Anterior cingulate cortex (tissue), 58 donors: Measurements from ENCODE around the gene CSRNP3.

Source experiments
- DNase-seq, 58 donors: peaks; one replicate each; lab custom pipeline; 2025; lab: John Stamatoyannopoulos, UW

Gene CSRNP3

GRCh38 chr2:165666605-165667004, 197.1 kb downstream of the CSRNP3 start:
- no peak for DNase-seq

DNA sequence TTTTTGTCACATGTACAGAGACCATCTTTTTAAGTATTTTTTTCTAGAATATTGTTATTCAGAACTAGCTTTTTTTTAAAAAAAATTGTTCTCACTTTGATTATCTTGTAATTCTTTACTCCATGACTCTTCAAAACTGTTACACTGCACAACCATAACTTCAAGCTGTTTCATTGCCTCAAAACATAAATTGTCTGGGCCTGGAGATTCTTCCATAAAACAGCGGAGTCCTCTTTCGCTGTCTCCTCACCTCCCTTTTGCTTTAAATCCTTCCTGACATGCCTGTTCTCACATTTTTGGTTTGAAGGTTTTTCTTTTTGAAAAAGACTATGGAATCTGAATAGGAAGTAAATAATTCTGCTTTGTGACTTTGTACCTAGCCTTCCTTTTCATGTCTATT, 197.9 kb downstream of the CSRNP3 start:
- no peak for DNase-seq

GRCh38 chr2:165674780-165675179, 205.3 kb downstream of the CSRNP3 start:
- no peak for DNase-seq

- DNase-seq = no peak
Observed at GRCh38 chr2:165675551-165675968, 206.1 kb downstream of the CSRNP3 start.

GRCh38 chr2:165678882-165679281, 209.4 kb downstream of the CSRNP3 start:
- DNase-seq = peak in 9 of 58 donors; percentile 11 to 49 (median 27)

GRCh38 chr2:165679621-165680020, 210.1 kb downstream of the CSRNP3 start:
- DNase-seq = no peak

DNA sequence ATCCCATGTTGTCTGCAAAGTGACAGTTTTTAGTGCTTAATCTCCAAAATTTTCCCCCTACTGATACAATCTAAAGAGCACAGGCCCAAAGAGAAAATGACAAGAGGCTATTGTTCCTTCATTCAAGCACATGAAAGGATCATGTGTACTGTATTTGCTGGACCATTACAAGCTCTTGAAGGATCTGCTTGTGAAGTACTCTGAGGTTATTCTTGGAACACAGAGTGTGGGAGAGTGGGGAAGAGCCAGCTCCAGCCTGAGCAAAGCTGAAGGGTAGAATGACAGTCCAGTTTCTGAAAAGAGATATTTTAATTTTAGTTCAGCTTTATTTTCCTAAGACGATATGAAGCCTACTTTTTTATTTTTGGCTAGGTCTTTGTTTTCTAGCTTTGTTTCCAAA, 212.3 kb downstream of the CSRNP3 start:
- peak in 15 of 58 donors; percentile 5 to 72 (median 20) for DNase-seq

GRCh38 chr2:165682546-165682945, 213.0 kb downstream of the CSRNP3 start:
- DNase-seq = peak in 4 of 58 donors; percentile 11 to 47 (median 18)

- no peak for DNase-seq
Observed at GRCh38 chr2:165686800-165687199, 217.3 kb downstream of the CSRNP3 start.

GRCh38 chr2:165687426-165688002, 218.0 kb downstream of the CSRNP3 start:
- no peak for DNase-seq

GRCh38 chr2:165691615-165692014, 222.1 kb downstream of the CSRNP3 start:
- peak in 12 of 58 donors; percentile 4 to 58 (median 18) for DNase-seq

- no peak for DNase-seq
Observed at GRCh38 chr2:165692906-165693305, 223.4 kb downstream of the CSRNP3 start.

DNA sequence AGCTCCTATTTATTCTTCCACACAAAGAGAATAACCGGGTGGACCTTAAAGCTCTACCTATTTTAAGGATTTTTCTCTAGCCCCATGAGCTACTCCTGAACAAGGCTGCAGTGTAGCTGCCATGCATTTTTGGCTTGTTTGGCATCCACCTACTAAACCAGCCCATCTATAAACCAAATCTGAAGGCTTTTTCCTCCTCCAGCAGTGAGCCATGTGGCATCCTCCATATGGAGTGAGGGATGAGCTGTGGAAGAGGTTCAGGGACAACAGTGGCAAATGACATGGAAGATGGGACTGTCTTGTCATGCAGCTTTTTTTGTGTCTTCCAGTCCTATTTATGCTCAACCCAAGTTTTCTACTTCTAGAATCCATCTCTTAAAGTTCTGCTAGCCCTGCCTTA, 224.3 kb downstream of the CSRNP3 start:
- peak in 13 of 58 donors; percentile 5 to 44 (median 24) for DNase-seq

DNA sequence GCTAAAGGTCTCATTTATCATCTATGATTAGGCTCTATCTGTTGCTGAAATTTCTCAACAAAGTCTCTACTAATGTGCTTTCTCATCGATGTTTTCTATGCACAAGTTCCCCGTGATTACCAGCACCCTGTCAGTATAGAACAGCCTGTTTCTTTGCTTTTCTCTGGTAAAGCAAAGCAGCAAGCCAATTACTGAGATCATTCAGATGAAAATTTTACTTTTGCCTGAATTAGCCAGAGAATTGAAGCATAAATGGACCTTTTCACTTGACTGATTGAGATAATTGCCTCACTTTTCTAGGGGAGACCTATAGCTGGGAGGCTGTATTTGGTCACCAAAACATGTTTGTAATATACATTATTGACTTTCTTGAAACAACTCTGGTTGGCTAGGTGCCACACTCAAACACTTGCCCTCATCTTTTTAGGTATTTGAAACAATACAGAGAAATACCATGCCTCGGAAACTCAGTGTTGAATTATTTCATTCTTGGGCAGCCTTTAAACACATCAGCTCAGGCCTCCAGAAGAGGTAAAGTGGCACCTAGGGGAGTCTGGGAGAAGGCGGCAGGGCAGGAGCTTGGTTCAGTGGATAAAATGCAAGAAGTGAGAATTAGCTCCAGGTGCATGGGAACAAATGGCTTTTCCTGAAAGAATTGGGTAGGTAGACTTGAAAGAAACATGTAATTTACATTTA, 228.4 kb downstream of the CSRNP3 start:
- peak in 3 of 58 donors; percentile 7 to 34 (median 27) for DNase-seq

- DNase-seq = peak in 27 of 58 donors; percentile 7 to 49 (median 23)
Observed at GRCh38 chr2:165698444-165698884, 229.0 kb downstream of the CSRNP3 start.

GRCh38 chr2:165699946-165700345, 230.4 kb downstream of the CSRNP3 start:
- no peak for DNase-seq

- DNase-seq = no peak
Observed at GRCh38 chr2:165700531-165700930, 231.0 kb downstream of the CSRNP3 start.

GRCh38 chr2:165701147-165701546, 231.6 kb downstream of the CSRNP3 start:
- no peak for DNase-seq

- no peak for DNase-seq
Observed at GRCh38 chr2:165706960-165707487, 237.5 kb downstream of the CSRNP3 start.

DNA sequence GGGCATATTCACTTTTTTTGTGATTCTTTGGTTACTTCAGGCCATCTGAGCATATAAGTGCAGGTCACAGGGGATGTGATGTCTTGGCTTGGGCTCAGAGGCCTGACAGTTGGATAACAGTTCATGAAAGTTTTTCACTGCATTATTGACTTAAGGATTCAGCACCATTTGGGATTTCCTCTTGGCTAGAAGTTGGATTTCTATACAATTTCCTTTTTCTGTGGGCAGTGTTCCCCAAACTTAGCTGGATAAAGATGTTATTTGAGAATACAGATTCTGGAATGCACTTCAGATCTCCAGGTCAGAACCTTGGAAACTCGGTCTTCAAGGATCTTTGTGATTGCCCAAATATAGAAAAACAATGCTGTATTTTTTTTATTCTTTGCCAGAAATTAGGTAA, 246.6 kb downstream of the CSRNP3 start:
- no peak for DNase-seq

DNA sequence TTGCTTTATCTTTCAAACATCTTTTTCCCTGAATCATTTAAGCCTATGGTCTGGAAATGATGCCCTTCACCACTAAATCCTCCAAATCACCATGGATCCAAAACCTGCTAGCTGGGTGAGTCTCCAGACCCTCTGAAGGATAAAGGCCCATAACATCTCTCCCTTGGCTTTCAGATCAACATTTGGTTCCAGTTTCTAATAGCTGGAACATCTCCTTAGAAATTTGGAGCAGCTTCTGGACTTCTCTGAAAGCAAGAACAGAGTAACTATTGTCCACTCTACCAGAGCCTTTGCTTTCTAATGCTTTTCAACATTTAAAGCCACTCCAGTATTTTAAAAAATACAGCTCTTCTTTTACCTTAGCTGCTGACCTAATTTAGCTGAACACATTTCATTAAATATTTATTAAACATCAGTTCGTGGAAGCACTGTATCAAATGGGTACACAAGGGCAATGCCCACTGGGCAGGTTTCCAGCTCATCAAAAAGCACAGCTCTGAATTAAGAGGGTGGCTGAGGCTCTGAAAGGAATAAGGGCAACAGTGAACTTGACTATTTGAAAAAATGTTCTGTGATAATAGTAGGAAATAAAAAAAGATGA, 249.2 kb downstream of the CSRNP3 start:
- peak in 38 of 58 donors; percentile 1 to 78 (median 29) for DNase-seq
